HepG2 (cell line): ENCODE results near the gene TMEM86B.

Experiments
- BHLHE40 ChIP-seq: IDR thresholded peaks from 2 replicates; pipeline ENCODE4 v1.6.1; 2011; ENCODE audit warnings: low read length, improper control_type of control experiment
- BRCA1 ChIP-seq: sonication (generic); formaldehyde crosslinking; IDR thresholded peaks from 2 replicates; pipeline ENCODE4 v1.4.0; 2020; ENCODE audit warnings: missing genetic modification reagents
- CTCF ChIP-seq: sonication (generic); formaldehyde crosslinking; IDR thresholded peaks from 2 replicates; pipeline ENCODE4 v1.5.0; 2020; ENCODE audit warnings: mild to moderate bottlenecking, missing genetic modification reagents, moderate library complexity
- FIP1L1 ChIP-seq: fragments of 200-400 bp; formaldehyde crosslinking; IDR thresholded peaks from 2 replicates; pipeline ENCODE4 v1.6.1; 2018; ENCODE audit warnings: low read depth, mild to moderate bottlenecking, low read length, moderate library complexity, borderline replicate concordance; ENCODE audit not compliant: insufficient read depth
- GABPA ChIP-seq, 2 experiments: IDR thresholded peaks; 2 replicates each; pipeline ENCODE4 v1.6.1; 2011 to 2016; ENCODE audit warnings: low read depth in 2 of 2, low read length in 1 of 2, missing biosample characterization in 1 of 2, missing genetic modification characterization in 1 of 2
- HMGXB4 ChIP-seq, 2 experiments: sonication (generic) in 1 of 2; formaldehyde crosslinking in 1 of 2; IDR thresholded peaks; 2 replicates each; pipeline versions ENCODE4 v1.4.0 to v1.6.1; 2018 to 2020; ENCODE audit warnings: missing genetic modification reagents in 2 of 2, borderline replicate concordance in 1 of 2, low read depth in 1 of 2, mild to moderate bottlenecking in 1 of 2, missing biosample characterization in 1 of 2
- MATR3 ChIP-seq: sonication (generic); formaldehyde crosslinking; IDR thresholded peaks from 2 replicates; pipeline ENCODE4 v1.4.0; 2020; ENCODE audit warnings: missing genetic modification reagents
- RBFOX2 ChIP-seq: fragments of 200-400 bp; formaldehyde crosslinking; IDR thresholded peaks from 2 replicates; pipeline ENCODE4 v1.6.1; 2017; ENCODE audit warnings: low read depth, mild to moderate bottlenecking, low read length
- SIN3A ChIP-seq: IDR thresholded peaks from 2 replicates; pipeline ENCODE4 v1.6.1; 2011; ENCODE audit warnings: low read depth, mild to moderate bottlenecking, control low read depth, low read length, borderline replicate concordance
- TAF1 ChIP-seq: sonication (generic); formaldehyde crosslinking; IDR thresholded peaks from 2 replicates; pipeline ENCODE4 v1.4.0; 2020; ENCODE audit warnings: missing genetic modification reagents
- ZFP36L1 ChIP-seq: sonication (generic); formaldehyde crosslinking; IDR thresholded peaks from 2 replicates; pipeline ENCODE4 v1.8.0; 2022; ENCODE audit warnings: mild to moderate bottlenecking, missing genetic modification reagents, moderate library complexity
- ZNF3 ChIP-seq: IDR thresholded peaks from 2 replicates; pipeline ENCODE4 v1.7.0; 2017; ENCODE audit warnings: inconsistent platforms

- TF ChIP-seq BHLHE40 (no peak), FIP1L1 (no peak), HMGXB4 (CRISPR knock-in tag; IDR thresholded peaks at IDR 0.05; ENCODE audit: borderline replicate concordance in 1 of 2, low read depth in 1 of 2) (no peak), ZFP36L1 (CRISPR knock-in tag) (no peak), BRCA1 (no peak), RBFOX2 (no peak), CTCF (CRISPR knock-in tag) (no peak), TAF1 (CRISPR knock-in tag) (no peak), SIN3A (no peak), GABPA (IDR thresholded peaks at IDR 0.05; ENCODE audit: low read depth, low read length) (no peak), GABPA (CRISPR knock-in tag; IDR thresholded peaks at IDR 0.05; ENCODE audit: low read depth) (no peak), ZNF3 (no peak), MATR3 (CRISPR knock-in tag) (no peak)
Observed at GRCh38 chr19:55224038-55224665, 4.4 kb downstream of the TMEM86B start.
